AG08396 (cell line): ENCODE data around the gene SELENOO.
A peak's percentile ranks its signal among the peaks of the same experiment; 100 is the strongest.
"Not testable (repeated sequence)": the region's sequence is repeated elsewhere in the genome, so short reads cannot be mapped to it uniquely, and the experiment has no call there.

ENCODE experiments used
- DNase-seq: peaks from one replicate; pipeline ENCODE4 v3.0.0; 2012; ENCODE audit warnings: low spot score, mixed read lengths

The SELENOO gene

GRCh38 chr22:50200461-50201190 is at the start of gene SELENOO:
Gene SELENOO, plus strand, starts transcription at chr22:50201011. Its CDS starts 26 bp downstream, at chr22:50201037.
- DNase-seq, result peak; percentile 100

GRCh38 chr22:50151571-50152537 is 49.0 kb upstream of the SELENOO start:
- DNase-seq, result no peak

- no peak for DNase-seq
Observed at GRCh38 chr22:50153056-50153755, 47.6 kb upstream of the SELENOO start.

GRCh38 chr22:50153756-50154140 is 47.1 kb upstream of the SELENOO start:
- DNase-seq, result no peak

GRCh38 chr22:50157709-50158375 is 43.0 kb upstream of the SELENOO start:
- no peak for DNase-seq

GRCh38 chr22:50160947-50161346 is 39.9 kb upstream of the SELENOO start:
- no peak for DNase-seq

- no peak for DNase-seq
Observed at GRCh38 chr22:50161508-50162390, 39.1 kb upstream of the SELENOO start.

- DNase-seq, result no peak
Observed at GRCh38 chr22:50162391-50162956, 38.3 kb upstream of the SELENOO start.

GRCh38 chr22:50165436-50166123 is 35.2 kb upstream of the SELENOO start:
- no peak for DNase-seq

- no peak for DNase-seq
Observed at GRCh38 chr22:50167689-50168489, 32.9 kb upstream of the SELENOO start.

- DNase-seq, result not testable (repeated sequence)
Observed at GRCh38 chr22:50168490-50169180, 32.2 kb upstream of the SELENOO start.

GRCh38 chr22:50169181-50169759 is 31.5 kb upstream of the SELENOO start:
- no peak for DNase-seq

GRCh38 chr22:50169774-50170341 is 31.0 kb upstream of the SELENOO start:
- DNase-seq, result no peak

GRCh38 chr22:50170453-50171318 is 30.1 kb upstream of the SELENOO start, which contains the start of gene PANX2:
Gene PANX2, plus strand, starts transcription at chr22:50170731. Its CDS starts 0 bp downstream, at chr22:50170731.
- DNase-seq, result no peak

- no peak for DNase-seq
Observed at GRCh38 chr22:50171319-50171964, 29.4 kb upstream of the SELENOO start.

GRCh38 chr22:50171965-50172421 is 28.8 kb upstream of the SELENOO start:
- no peak for DNase-seq
